ENCODE results near the gene MTA3. TPM values are rescaled to one million over a fixed set of nuclear protein-coding genes. Genes with fewer than 3 reads are reported as not detected.
A peak's percentile ranks its signal among the peaks of the same experiment; 100 is the strongest.

The MTA3 gene
- total RNA-seq, 1 donor, result 34.1 TPM

DNA sequence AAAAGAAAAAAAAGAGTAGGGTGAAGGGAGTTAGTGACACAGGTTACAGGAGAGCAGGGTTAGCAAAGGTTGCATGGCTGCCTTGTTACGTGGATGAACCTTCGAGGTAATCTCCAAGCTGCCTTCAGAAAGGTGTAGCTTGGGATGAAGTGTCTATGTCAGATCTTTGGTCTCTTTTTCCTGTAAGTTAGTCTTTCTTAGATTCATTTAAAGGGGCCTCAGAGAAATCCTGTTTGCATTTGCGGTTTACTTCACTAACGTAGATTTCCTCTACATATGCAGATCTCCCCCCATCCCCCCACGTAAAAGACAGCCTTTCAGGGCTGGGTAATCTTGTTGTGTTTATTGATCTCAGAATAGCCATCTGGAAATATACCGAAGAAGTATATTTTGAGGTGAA lies 83.7 kb downstream of the MTA3 start:
- no peak overlapping the region for H3K4me3 ChIP-seq (ENCODE audit: low read depth, low read length)
- TF ChIP-seq, protein P1, sequence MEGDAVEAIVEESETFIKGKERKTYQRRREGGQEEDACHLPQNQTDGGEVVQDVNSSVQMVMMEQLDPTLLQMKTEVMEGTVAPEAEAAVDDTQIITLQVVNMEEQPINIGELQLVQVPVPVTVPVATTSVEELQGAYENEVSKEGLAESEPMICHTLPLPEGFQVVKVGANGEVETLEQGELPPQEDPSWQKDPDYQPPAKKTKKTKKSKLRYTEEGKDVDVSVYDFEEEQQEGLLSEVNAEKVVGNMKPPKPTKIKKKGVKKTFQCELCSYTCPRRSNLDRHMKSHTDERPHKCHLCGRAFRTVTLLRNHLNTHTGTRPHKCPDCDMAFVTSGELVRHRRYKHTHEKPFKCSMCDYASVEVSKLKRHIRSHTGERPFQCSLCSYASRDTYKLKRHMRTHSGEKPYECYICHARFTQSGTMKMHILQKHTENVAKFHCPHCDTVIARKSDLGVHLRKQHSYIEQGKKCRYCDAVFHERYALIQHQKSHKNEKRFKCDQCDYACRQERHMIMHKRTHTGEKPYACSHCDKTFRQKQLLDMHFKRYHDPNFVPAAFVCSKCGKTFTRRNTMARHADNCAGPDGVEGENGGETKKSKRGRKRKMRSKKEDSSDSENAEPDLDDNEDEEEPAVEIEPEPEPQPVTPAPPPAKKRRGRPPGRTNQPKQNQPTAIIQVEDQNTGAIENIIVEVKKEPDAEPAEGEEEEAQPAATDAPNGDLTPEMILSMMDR (IDR thresholded peaks at IDR 0.05; ENCODE audit: insufficient read depth, low read length), result no peak
- no peak for DNase-seq (ENCODE audit: low read depth)

DNA sequence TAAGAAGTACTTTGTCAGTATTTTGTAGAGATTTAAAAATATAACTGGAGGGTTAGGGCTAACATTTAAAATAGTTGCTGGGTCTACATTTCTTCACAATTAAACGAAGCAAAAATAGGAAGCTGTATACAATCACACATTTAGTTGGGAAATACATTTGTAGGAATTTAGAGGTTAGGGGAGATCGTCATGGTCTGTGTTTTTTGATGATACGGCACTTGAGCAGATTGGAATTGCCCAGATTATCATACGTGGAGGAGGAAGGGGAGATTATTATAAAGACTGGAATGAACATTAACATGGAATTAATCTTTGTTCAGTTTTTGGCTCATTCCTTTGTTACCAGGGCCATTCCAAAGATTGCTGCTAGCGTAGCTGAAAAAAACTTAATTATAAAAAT lies 84.6 kb downstream of the MTA3 start:
- TF ChIP-seq, protein P1 (IDR thresholded peaks at IDR 0.05; ENCODE audit: insufficient read depth, low read length), result no peak
- no peak for DNase-seq (ENCODE audit: low read depth)

DNA sequence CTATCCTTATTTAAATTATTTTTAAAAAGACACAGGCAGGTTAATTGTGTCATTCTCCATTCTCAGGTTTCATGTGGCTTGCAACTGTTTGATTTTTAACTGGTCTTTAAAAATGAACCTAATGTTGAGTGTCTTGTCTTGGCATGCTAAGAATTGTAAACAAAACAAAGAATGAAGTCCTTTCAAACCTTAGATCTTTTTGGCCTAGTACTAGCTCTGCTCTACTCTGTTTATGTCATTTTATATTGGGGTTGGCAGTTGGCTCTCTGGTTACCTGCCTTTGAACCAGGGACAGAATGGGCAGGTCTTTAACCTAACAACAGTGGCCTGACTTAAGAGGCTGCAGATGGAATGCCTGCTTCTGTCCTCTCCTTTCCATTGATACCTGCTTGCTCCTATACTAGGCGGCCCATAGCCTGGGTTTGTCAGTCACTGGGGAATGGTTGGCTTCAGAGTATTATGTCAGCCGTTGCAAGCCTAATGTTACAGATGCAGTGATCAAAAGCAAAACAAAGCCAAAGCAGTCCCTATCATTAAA lies 85.5 kb downstream of the MTA3 start:
- no peak overlapping the region for H3K4me3 ChIP-seq (ENCODE audit: low read depth, low read length)
- no peak for DNase-seq (ENCODE audit: low read depth)
- TF ChIP-seq, protein P1 (IDR thresholded peaks at IDR 0.05; ENCODE audit: insufficient read depth, low read length), result no peak

More for the DNA sequence above, 84.6 kb downstream of the MTA3 start:
- no peak overlapping the region for H3K4me3 ChIP-seq (ENCODE audit: low read depth, low read length)

DNA sequence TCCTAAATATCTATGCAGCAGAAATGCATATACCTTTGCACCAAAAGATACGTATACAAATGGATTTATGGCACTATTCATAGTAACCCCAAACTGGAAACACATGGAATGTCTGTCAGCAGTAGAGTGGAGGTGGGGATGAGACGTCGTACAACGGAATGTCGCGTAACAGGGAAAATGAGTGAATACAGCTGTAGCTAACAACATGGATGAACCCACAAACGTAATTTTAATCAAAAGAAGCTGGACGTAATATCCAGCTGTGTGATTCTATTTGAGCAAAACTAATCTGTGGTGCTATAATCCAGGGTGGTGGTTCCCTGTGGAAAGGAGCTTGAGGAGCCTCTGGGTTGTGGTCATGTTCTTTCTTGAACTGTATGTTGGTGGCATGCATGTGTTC lies 89.9 kb downstream of the MTA3 start:
- DNase-seq (ENCODE audit: low read depth), result no peak
- H3K4me3 ChIP-seq (ENCODE audit: low read depth, low read length), result no peak overlapping the region
- TF ChIP-seq, protein P1 (IDR thresholded peaks at IDR 0.05; ENCODE audit: insufficient read depth, low read length), result no peak

DNA sequence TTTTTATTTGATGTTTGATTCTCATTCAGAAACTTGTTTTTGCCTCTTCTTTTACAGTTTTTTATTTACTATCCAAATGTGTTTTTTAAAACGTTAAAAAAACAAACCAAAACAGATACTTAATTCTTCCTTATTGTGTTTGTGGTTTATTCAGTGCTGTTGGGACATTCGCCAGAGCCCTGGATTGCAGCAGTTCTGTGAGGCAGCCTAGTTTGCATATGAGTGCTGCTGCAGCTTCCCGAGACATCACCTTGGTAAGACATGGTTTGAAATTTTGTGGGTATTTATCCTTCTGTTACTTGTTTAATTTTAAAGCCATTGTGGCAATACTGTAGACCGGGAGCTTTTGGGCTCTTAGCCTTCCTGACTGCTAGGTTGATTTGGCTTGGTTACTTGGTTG lies 91.2 kb downstream of the MTA3 start:
- H3K4me3 ChIP-seq (ENCODE audit: low read depth, low read length), result no peak overlapping the region
- TF ChIP-seq, protein P1 (IDR thresholded peaks at IDR 0.05; ENCODE audit: insufficient read depth, low read length), result no peak
- DNase-seq (ENCODE audit: low read depth), result no peak

DNA sequence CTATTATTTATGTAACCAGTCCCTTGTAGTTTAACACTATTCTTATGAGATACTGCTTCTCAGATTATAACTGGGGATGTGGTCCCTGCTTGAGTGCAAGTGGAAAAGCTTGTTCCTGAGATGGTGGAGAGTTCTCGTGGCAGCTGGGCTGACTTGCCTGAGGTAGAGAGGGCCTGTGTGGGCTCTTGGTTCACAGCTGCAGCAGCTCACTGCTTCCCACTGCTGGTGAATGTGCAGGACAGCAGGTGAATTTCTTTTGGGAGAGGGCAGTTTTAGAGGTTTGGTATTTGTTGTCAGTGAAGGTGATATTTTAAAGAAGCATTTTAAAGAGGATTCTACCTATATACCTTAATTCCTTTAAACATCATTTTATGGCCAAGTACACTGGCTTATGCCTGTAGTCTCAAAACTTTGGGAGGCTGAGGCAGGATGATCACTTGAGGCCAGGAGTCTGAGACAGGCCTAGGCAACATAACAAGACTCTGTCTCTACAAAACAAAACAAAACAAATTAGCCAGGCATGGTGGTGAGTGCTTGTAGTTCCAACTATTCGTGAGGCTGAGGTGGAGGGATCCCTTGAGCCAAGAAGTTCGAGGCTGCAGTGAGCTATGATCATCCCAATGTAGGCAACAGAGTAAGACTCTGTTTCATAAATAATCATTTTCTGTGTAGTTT lies 94.8 kb downstream of the MTA3 start:
- no peak overlapping the region for H3K4me3 ChIP-seq (ENCODE audit: low read depth, low read length)
- peak; percentile 80 for DNase-seq (ENCODE audit: low read depth)
- TF ChIP-seq, protein P1 (IDR thresholded peaks at IDR 0.05; ENCODE audit: insufficient read depth, low read length), result peak; percentile 100
